ENCODE measurements around the gene TRAF3.
A peak's percentile ranks its signal among the peaks of the same experiment; 100 is the strongest.

TRAF3 gene

GRCh38 chr14:102870994-102871831 lies 94.0 kb downstream of the TRAF3 start:
- Histone ChIP-seq H3K4me3 (IDR thresholded peaks at IDR 0.05; ENCODE audit: insufficient read depth, low read depth, low read length) (no peak overlapping the region), H3K36me3 (ENCODE audit: insufficient read depth) (no peaks in the 10 kb centered on the region), H3K9ac (no peak overlapping the region), H3K79me2 (ENCODE audit: insufficient read depth, low read depth) (0 out of 2 replicates have a peak, but pooled peaks cover 12% of the 10 kb centered on the region), H4K20me1 (ENCODE audit: insufficient read depth) (no peaks in the 10 kb centered on the region), H3K4me1 (ENCODE audit: low read depth, poor library complexity, severe bottlenecking) (peaks cover 16% of the 10 kb centered on the region), H3K27me3 (ENCODE audit: insufficient read depth, low read depth) (no peaks in the 10 kb centered on the region), H3K27ac (peak overlapping the region; percentile 20; the same call in 1 of the 2 replicates), H2AFZ (ENCODE audit: low read depth) (no peak overlapping the region), H3K4me2 (no peak overlapping the region)
- TF ChIP-seq CTCF (conservative IDR thresholded peaks at IDR 0.05; ENCODE audit: low read depth, low read length): no peak

GRCh38 chr14:102872020-102872419 lies 94.8 kb downstream of the TRAF3 start:
- no peak for TF ChIP-seq CTCF (conservative IDR thresholded peaks at IDR 0.05; ENCODE audit: low read depth, low read length)
- Histone ChIP-seq H3K4me2 (no peak overlapping the region), H4K20me1 (ENCODE audit: insufficient read depth) (no peaks in the 10 kb centered on the region), H3K36me3 (ENCODE audit: insufficient read depth) (no peaks in the 10 kb centered on the region), H3K27ac (no peak overlapping the region; the same call in 1 of the 2 replicates), H3K9ac (no peak overlapping the region), H3K27me3 (ENCODE audit: insufficient read depth, low read depth) (no peaks in the 10 kb centered on the region), H2AFZ (ENCODE audit: low read depth) (no peak overlapping the region), H3K4me1 (ENCODE audit: low read depth, poor library complexity, severe bottlenecking) (peaks cover 16% of the 10 kb centered on the region), H3K79me2 (ENCODE audit: insufficient read depth, low read depth) (0 out of 2 replicates have a peak, but pooled peaks cover 12% of the 10 kb centered on the region), H3K4me3 (IDR thresholded peaks at IDR 0.05; ENCODE audit: insufficient read depth, low read depth, low read length) (no peak overlapping the region)

- no peaks in the 10 kb centered on the region for H3K27me3 ChIP-seq (ENCODE audit: insufficient read depth, low read depth)
- no peak overlapping the region for H3K4me3 ChIP-seq (IDR thresholded peaks at IDR 0.05; ENCODE audit: insufficient read depth, low read depth, low read length)
- no peaks in the 10 kb centered on the region for H3K36me3 ChIP-seq (ENCODE audit: insufficient read depth)
- H3K4me2 ChIP-seq: no peak overlapping the region
- no peak overlapping the region for H3K27ac ChIP-seq
- TF ChIP-seq CTCF (conservative IDR thresholded peaks at IDR 0.05; ENCODE audit: low read depth, low read length): no peak
- no peak overlapping the region for H2AFZ ChIP-seq (ENCODE audit: low read depth)
- H3K79me2 ChIP-seq (ENCODE audit: insufficient read depth, low read depth): 0 out of 2 replicates have a peak, but pooled peaks cover 12% of the 10 kb centered on the region
- H3K4me1 ChIP-seq (ENCODE audit: low read depth, poor library complexity, severe bottlenecking): peaks cover 16% of the 10 kb centered on the region
- no peak overlapping the region for H3K9ac ChIP-seq
- H4K20me1 ChIP-seq (ENCODE audit: insufficient read depth): no peaks in the 10 kb centered on the region
Measured at GRCh38 chr14:102873131-102873530, 95.9 kb downstream of the TRAF3 start.

- Histone ChIP-seq H3K36me3 (ENCODE audit: insufficient read depth) (no peaks in the 10 kb centered on the region), H3K9ac (no peak overlapping the region), H2AFZ (ENCODE audit: low read depth) (no peak overlapping the region), H4K20me1 (ENCODE audit: insufficient read depth) (no peaks in the 10 kb centered on the region), H3K4me3 (IDR thresholded peaks at IDR 0.05; ENCODE audit: insufficient read depth, low read depth, low read length) (no peak overlapping the region), H3K27me3 (ENCODE audit: insufficient read depth, low read depth) (no peaks in the 10 kb centered on the region), H3K4me2 (no peak overlapping the region), H3K27ac (no peak overlapping the region), H3K79me2 (ENCODE audit: insufficient read depth, low read depth) (0 out of 2 replicates have a peak, but pooled peaks cover 9% of the 10 kb centered on the region), H3K4me1 (ENCODE audit: low read depth, poor library complexity, severe bottlenecking) (peaks cover 16% of the 10 kb centered on the region)
- TF ChIP-seq CTCF (conservative IDR thresholded peaks at IDR 0.05; ENCODE audit: low read depth, low read length): no peak
Measured at GRCh38 chr14:102873546-102874061, 96.4 kb downstream of the TRAF3 start.
